GM12892 (cell line): ENCODE results near the gene OR2T34.
"Not testable (repeated sequence)": the region's sequence is repeated elsewhere in the genome, so short reads cannot be mapped to it uniquely, and the experiment has no call there.

Source experiments
- POLR2A ChIP-seq: IDR thresholded peaks from 2 replicates; pipeline ENCODE4 v1.6.1; 2011; ENCODE audit warnings: low read depth, low read length, control low read depth
- TAF1 ChIP-seq: IDR thresholded peaks from 2 replicates; pipeline ENCODE4 v1.6.1; 2011; ENCODE audit warnings: low read depth, mild to moderate bottlenecking, control low read depth, low read length, borderline replicate concordance

DNA sequence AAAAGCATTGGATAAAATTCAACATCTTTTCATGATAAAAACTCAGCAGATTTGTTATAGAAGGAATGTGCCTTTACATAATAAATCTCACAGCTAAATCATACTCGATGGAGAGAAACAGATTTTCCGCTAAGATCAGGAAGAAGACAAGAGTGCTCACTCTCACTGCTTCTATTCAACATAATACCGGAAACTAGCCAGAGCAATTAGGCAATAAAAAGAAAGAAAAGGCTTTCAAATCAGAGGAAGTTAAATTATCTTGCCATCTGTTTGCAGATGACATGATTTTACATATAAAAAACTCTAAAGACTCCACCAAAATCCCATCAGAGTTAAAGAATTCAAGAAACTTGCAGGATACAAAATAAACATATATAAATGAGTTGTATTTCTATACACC, 3.7 kb downstream of the OR2T34 start:
- not testable (repeated sequence) for TF ChIP-seq TAF1, POLR2A
